K562 (cell line): Measurements from ENCODE around the gene YTHDC2. TPM values are rescaled to one million over a fixed set of nuclear protein-coding genes. Genes with fewer than 3 reads are reported as not detected.
A peak's percentile ranks its signal among the peaks of the same experiment; 100 is the strongest.

Source experiments
- ATF2 ChIP-seq: sonication (generic); formaldehyde crosslinking; IDR thresholded peaks from 2 replicates; pipeline ENCODE4 v1.8.1; 2022; ENCODE audit warnings: missing genetic modification reagents
- MAFG ChIP-seq: fragments of 450-650 bp; conservative IDR thresholded peaks from 2 replicates; pipeline ENCODE4 v1.6.1; 2016; ENCODE audit warnings: missing genetic modification characterization, missing compliant biosample characterization
- MGA ChIP-seq: fragments of 450-650 bp; IDR thresholded peaks from 2 replicates; pipeline ENCODE4 v1.6.1; 2016; ENCODE audit warnings: mild to moderate bottlenecking, moderate library complexity
- MTA2 ChIP-seq: fragments of 450-650 bp; IDR thresholded peaks from 2 replicates; pipeline ENCODE4 v1.6.1; 2016; ENCODE audit warnings: low read depth
- PHTF2 ChIP-seq: fragments of 250-450 bp; sonication (Bioruptor Pico); IDR thresholded peaks from 2 replicates; pipeline ENCODE4 v1.5.0; 2021; ENCODE audit warnings: mild to moderate bottlenecking
- PPARD ChIP-seq: fragments of 250-450 bp; sonication (Bioruptor Pico); IDR thresholded peaks from 2 replicates; pipeline ENCODE4 v1.8.0; 2022; ENCODE audit warnings: inconsistent platforms, mild to moderate bottlenecking, moderate library complexity
- RBM39 ChIP-seq: fragments of 200-400 bp; formaldehyde crosslinking; optimal IDR thresholded peaks from 2 replicates; pipeline ENCODE3; 2018; ENCODE audit warnings: low read depth, low read length
- SMARCA5 ChIP-seq: fragments of 450-650 bp; IDR thresholded peaks from 2 replicates; pipeline ENCODE4 v1.6.1; 2016
- ZNF197 ChIP-seq: fragments of 200-800 bp; sonication (Bioruptor generic); IDR thresholded peaks from 2 replicates; pipeline ENCODE4 v1.6.1; 2016; ENCODE audit warnings: low read depth, missing genetic modification characterization, missing compliant biosample characterization
- ZNF239 ChIP-seq: fragments of 250-450 bp; sonication (Bioruptor Pico); IDR thresholded peaks from 2 replicates; pipeline ENCODE4 v1.4.0; 2020; ENCODE audit warnings: mild to moderate bottlenecking
- ZNF41 ChIP-seq: fragments of 250-450 bp; sonication (Bioruptor Pico); conservative IDR thresholded peaks from 2 replicates; pipeline ENCODE4 v1.4.0; 2020; ENCODE audit warnings: mild to moderate bottlenecking
- ZNF592 ChIP-seq: fragments of 450-650 bp; IDR thresholded peaks from 2 replicates; pipeline ENCODE4 v1.6.1; 2017; ENCODE audit warnings: antibody characterized with exemption, mild to moderate bottlenecking
- polyA plus RNA-seq, 8 experiments: library from polyadenylated mRNA; depleted of rRNA in 4 of 8; stranded (reverse) in 5 of 8; unstranded in 3 of 8; fragments of >200 nt; fragmentation: Nextera tagmentation in 2 of 8; fragmentation: Illumina TruSeq in 1 of 8; extraction: Ambion mirVana in 2 of 8; extraction: Trizol in 1 of 8; gene quantifications; 2 replicates each; pipeline versions ENCODE4 v1.2.1 to v1.2.3, GENCODE V29; 2011 to 2014; ENCODE audit warnings: inconsistent platforms in 1 of 8, missing spikeins in 1 of 8
- total RNA-seq, 7 experiments: library from RNA; depleted of rRNA in 6 of 7; stranded (reverse); fragments of >200 nt in 6 of 7; fragmentation: Illumina TruSeq in 2 of 7; extraction: Trizol in 2 of 7; gene quantifications; 2 replicates each; pipeline versions ENCODE4 v1.2.1 to v1.2.3, GENCODE V29; 2011 to 2021; ENCODE audit warnings: low replicate concordance in 1 of 7

The YTHDC2 gene
- total and polyA plus RNA-seq, 9 of the 15 experiments (the other 6 are each of a cell fraction or from before 2014, with no cell fraction given) = 2.7 to 21.6 (median 15.9) TPM

GRCh38 chr5:113474100-113474728 lies 39.3 kb upstream of the YTHDC2 start (continued):
- TF ChIP-seq MGA (no peak), ATF2 (no peak), ZNF239 (no peak), PHTF2 (CRISPR knock-in tag) (no peak), MTA2 (peak; percentile 81), ZNF592 (no peak), SMARCA5 (no peak), ZNF197 (CRISPR knock-in tag) (no peak), MAFG (tag) (no peak), ZNF41 (no peak), PPARD (CRISPR knock-in tag) (no peak), RBM39 (no peak)
